MM.1S (cell line): Measurements from ENCODE around the gene LGALS9.

Experiments used
- EZH2 ChIP-seq: fragments of 300-600 bp; sonication (generic); optimal IDR thresholded peaks from 2 replicates; pipeline ENCODE3; 2017; ENCODE audit warnings: low read depth, mild to moderate bottlenecking, antibody characterized with exemption, low read length, mixed read lengths
- EZH2phosphoT487 ChIP-seq: fragments of 300-600 bp; sonication (generic); IDR thresholded peaks from 2 replicates; pipeline ENCODE4 v1.6.1; 2018; ENCODE audit warnings: antibody characterized with exemption, low read length
- TF ChIP-seq, protein P1 (sequence below): fragments of 300-600 bp; sonication (generic); IDR thresholded peaks from 2 replicates; pipeline ENCODE4 v1.5.1; 2016; ENCODE audit warnings: antibody characterized with exemption, low read length, mixed read lengths

DNA sequence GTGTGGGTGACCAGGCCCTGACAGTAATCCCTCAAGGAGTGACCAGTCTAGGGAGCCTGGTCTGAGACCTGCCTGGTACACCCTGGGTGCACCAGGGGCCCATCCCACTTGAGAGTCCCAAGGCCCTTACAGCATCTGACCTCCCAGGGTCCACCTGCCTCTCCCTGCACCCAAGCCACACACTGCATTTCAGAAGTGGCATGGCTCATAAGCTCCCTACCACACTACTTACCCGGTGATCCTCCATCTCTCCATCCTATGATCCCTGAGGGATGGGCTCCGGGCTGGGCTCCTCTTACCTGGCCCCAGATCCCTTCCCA is 40.6 kb downstream of the LGALS9 start:
- TF ChIP-seq, protein P1, sequence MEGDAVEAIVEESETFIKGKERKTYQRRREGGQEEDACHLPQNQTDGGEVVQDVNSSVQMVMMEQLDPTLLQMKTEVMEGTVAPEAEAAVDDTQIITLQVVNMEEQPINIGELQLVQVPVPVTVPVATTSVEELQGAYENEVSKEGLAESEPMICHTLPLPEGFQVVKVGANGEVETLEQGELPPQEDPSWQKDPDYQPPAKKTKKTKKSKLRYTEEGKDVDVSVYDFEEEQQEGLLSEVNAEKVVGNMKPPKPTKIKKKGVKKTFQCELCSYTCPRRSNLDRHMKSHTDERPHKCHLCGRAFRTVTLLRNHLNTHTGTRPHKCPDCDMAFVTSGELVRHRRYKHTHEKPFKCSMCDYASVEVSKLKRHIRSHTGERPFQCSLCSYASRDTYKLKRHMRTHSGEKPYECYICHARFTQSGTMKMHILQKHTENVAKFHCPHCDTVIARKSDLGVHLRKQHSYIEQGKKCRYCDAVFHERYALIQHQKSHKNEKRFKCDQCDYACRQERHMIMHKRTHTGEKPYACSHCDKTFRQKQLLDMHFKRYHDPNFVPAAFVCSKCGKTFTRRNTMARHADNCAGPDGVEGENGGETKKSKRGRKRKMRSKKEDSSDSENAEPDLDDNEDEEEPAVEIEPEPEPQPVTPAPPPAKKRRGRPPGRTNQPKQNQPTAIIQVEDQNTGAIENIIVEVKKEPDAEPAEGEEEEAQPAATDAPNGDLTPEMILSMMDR: no peak
- TF ChIP-seq EZH2 (no peak), EZH2phosphoT487 (no peak)
